ENCODE measurements around the gene KRTAP12-2.
"Not testable (repeated sequence)": the region's sequence is repeated elsewhere in the genome, so short reads cannot be mapped to it uniquely, and the experiment has no call there.

KRTAP12-2 gene

GRCh38 chr21:44682580-44683151, 15.9 kb upstream of the KRTAP12-2 start:
- DNase-seq = no peak

GRCh38 chr21:44681861-44682579, 15.3 kb upstream of the KRTAP12-2 start, which contains the start of gene KRTAP12-1:
TSS of gene KRTAP12-1 (minus strand) at chr21:44682163. CDS start at chr21:44682123, 40 bp downstream.
- DNase-seq = no peak

- no peak for DNase-seq
Measured at GRCh38 chr21:44681152-44681551, 14.4 kb upstream of the KRTAP12-2 start.

GRCh38 chr21:44677881-44678280, 11.2 kb upstream of the KRTAP12-2 start:
- no peak for DNase-seq

- DNase-seq = no peak
Measured at GRCh38 chr21:44671911-44672310, 5.2 kb upstream of the KRTAP12-2 start.

GRCh38 chr21:44670642-44671432, 4.1 kb upstream of the KRTAP12-2 start:
- DNase-seq = no peak

- DNase-seq = no peak
Measured at GRCh38 chr21:44667612-44668011, 885 bp upstream of the KRTAP12-2 start.

- no peak for DNase-seq
Measured at GRCh38 chr21:44664691-44665090, 2.0 kb downstream of the KRTAP12-2 start.

GRCh38 chr21:44661567-44661966, 5.2 kb downstream of the KRTAP12-2 start:
- DNase-seq = not testable (repeated sequence)

- peak in 1 of 2 donors; percentile 37 for DNase-seq
Measured at GRCh38 chr21:44658913-44659595, 7.7 kb downstream of the KRTAP12-2 start.

GRCh38 chr21:44658541-44658910, 8.2 kb downstream of the KRTAP12-2 start:
- no peak for DNase-seq

- DNase-seq = peak; percentile 68 to 79
Measured at GRCh38 chr21:44657635-44658540, 8.8 kb downstream of the KRTAP12-2 start, which contains the start of gene KRTAP12-3. TSS of gene KRTAP12-3 (plus strand) at chr21:44657932. CDS start at chr21:44657980, 48 bp downstream.

- DNase-seq = no peak
Measured at GRCh38 chr21:44656868-44657267, 9.9 kb downstream of the KRTAP12-2 start.

GRCh38 chr21:44654576-44655175, 12.1 kb downstream of the KRTAP12-2 start, which contains the start of gene KRTAP12-4:
TSS of gene KRTAP12-4 (minus strand) at chr21:44654659. CDS start at chr21:44654614, 45 bp downstream.
- DNase-seq = no peak

GRCh38 chr21:44653656-44654575, 12.8 kb downstream of the KRTAP12-2 start:
- peak; percentile 78 to 84 for DNase-seq

GRCh38 chr21:44653123-44653522, 13.6 kb downstream of the KRTAP12-2 start:
- peak in 1 of 2 donors; percentile 4 for DNase-seq

GRCh38 chr21:44650973-44651675, 15.6 kb downstream of the KRTAP12-2 start:
- no peak for DNase-seq

- no peak for DNase-seq
Measured at GRCh38 chr21:44650265-44650972, 16.3 kb downstream of the KRTAP12-2 start.
